Coronary artery (tissue), 2 donors: ENCODE results near the gene TTC33.
"Not testable (repeated sequence)": the region's sequence is repeated elsewhere in the genome, so short reads cannot be mapped to it uniquely, and the experiment has no call there.

Experiments used
- DNase-seq: peaks from one replicate; pipeline ENCODE4 v3.0.0-alpha.2; 2017; ENCODE audit warnings: low spot score
- H3K27ac ChIP-seq, 2 donors: fragments of 200-600 bp; sonication (generic); one replicate each; pipeline ENCODE4 v1.5.1; 2016 to 2019
- H3K4me3 ChIP-seq: fragments of 200-600 bp; sonication (generic); 2 replicates; pipeline ENCODE4 v1.5.1; 2016; ENCODE audit warnings: mild to moderate bottlenecking, moderate library complexity
- TF ChIP-seq, protein P1 (sequence below): fragments of 200-600 bp; sonication (generic); IDR thresholded peaks from one replicate; pipeline ENCODE4 v1.5.1; 2019; ENCODE audit warnings: antibody characterized with exemption

Gene TTC33

DNA sequence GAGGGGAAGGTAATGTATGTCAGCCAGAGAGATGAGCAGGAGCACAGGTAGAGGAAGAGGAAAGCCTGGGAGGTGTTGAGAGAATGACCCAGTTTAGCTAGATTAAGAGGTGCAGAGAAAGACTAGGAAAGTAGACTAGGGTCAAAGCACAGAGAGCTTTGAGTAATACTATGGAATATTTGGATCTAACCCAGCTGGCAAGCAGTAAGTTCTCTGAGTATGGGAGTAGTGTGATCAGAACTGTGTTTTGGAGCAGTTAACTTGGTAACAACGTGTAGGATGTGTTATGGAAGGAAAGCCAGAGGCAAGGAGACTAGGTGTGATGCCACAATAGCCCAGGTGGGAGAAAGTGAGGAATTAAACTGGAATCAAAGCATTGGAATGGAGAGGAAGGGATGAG, 160.9 kb downstream of the TTC33 start:
- TF ChIP-seq, protein P1, sequence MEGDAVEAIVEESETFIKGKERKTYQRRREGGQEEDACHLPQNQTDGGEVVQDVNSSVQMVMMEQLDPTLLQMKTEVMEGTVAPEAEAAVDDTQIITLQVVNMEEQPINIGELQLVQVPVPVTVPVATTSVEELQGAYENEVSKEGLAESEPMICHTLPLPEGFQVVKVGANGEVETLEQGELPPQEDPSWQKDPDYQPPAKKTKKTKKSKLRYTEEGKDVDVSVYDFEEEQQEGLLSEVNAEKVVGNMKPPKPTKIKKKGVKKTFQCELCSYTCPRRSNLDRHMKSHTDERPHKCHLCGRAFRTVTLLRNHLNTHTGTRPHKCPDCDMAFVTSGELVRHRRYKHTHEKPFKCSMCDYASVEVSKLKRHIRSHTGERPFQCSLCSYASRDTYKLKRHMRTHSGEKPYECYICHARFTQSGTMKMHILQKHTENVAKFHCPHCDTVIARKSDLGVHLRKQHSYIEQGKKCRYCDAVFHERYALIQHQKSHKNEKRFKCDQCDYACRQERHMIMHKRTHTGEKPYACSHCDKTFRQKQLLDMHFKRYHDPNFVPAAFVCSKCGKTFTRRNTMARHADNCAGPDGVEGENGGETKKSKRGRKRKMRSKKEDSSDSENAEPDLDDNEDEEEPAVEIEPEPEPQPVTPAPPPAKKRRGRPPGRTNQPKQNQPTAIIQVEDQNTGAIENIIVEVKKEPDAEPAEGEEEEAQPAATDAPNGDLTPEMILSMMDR: no peak
- DNase-seq: no peak
- no peak overlapping the region for H3K4me3 ChIP-seq
- H3K27ac ChIP-seq: no peak overlapping the region

GRCh38 chr5:40591727-40592396, 163.9 kb downstream of the TTC33 start:
- DNase-seq, H3K27ac ChIP-seq, H3K4me3 ChIP-seq: not testable (repeated sequence)

GRCh38 chr5:40587376-40587775, 168.4 kb downstream of the TTC33 start:
- H3K27ac ChIP-seq: no peak overlapping the region
- H3K4me3 ChIP-seq: no peak overlapping the region
- TF ChIP-seq, protein P1: no peak
- DNase-seq: no peak

DNA sequence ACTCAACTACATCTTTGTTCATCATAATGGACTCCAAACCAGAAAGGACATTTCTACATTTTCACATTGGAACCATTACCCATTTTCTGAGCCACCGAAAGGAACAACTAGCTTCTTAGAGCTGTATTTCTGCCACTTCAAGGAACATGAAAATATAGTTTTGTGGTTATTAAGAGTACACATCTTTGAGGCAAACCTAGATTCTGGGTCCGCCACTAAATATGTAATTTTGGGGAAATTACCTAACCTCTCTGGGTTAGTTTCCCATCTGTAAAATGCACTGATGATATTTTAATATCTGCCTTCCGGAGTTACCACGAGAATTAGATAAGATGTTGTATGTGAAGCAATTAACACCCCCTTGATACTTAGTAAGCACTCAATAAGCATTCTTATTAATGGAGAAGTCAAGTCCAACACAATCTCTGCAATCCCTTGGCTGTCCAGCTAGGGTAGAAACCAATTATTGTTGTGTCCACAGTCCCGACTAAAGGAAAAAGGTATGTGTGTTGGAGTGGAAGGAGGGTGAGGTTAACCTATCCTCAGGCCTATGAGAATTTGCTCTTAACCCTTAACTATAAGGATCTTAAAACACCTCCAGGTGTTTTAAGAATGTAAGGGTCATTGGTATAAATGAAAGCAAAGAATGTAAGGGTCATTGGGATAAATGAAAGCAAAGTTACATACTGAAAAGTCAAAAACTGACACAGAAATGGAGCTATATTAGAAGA, 170.1 kb downstream of the TTC33 start:
- TF ChIP-seq, protein P1: no peak
- H3K27ac ChIP-seq: no peak overlapping the region
- H3K4me3 ChIP-seq: no peak overlapping the region
- DNase-seq: no peak

DNA sequence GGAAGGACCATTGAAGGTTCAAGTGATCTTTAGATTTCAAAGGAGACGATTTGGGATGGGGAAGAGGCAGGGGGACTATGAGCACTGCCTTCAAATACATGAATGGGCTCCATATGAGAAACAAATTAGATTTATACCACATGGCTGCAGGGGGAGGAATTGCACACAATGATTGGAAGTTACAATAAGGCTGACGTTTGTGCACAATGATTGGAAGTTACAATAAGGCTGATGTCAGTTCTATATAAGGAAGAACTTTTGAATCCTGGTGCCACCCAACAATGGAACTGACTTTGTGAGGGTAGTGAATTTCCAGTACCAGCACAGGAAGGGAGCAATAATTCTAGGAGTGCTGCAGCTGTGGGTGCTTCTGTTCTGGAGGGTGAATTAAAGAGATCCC, 171.7 kb downstream of the TTC33 start:
- Histone ChIP-seq H3K27ac (no peak overlapping the region), H3K4me3 (no peak overlapping the region)
- TF ChIP-seq, protein P1: no peak
- no peak for DNase-seq

- no peak for DNase-seq
- TF ChIP-seq, protein P1: no peak
- Histone ChIP-seq H3K4me3 (no peak overlapping the region), H3K27ac (no peak overlapping the region)
Observed at GRCh38 chr5:40578501-40579451, 177.0 kb downstream of the TTC33 start.

DNA sequence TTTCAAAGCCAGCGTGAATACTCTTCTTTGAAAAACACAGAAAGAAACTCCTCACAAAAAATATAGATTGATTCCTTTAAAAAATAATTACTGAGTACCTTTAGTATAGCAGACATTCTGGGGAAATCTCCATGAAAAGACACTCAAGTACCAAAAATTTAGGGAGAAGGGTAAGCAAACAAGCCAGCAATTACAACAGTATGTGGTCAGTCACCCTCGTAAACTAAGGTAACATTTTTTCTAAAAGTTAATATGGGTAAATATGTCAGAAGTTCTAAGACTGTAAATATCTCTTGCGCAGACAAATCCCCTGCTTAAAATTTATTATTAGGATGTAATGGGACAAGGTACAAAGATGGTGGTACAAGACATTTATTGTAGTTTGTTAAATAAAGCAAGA, 178.0 kb downstream of the TTC33 start:
- Histone ChIP-seq H3K27ac (no peak overlapping the region), H3K4me3 (no peak overlapping the region)
- TF ChIP-seq, protein P1: no peak
- DNase-seq: no peak
